Endothelial cell of umbilical vein (primary cell): ENCODE measurements around the gene FAM120C. TPM values are rescaled to one million over a fixed set of nuclear protein-coding genes. Genes with fewer than 3 reads are reported as not detected.

ENCODE experiments used
- BruUV-seq: library from RNA; stranded (reverse); fragments of 400-500 nt; replicated peaks from 2 replicates; lab custom pipeline; 2021; lab: Mats Ljungman, UMichigan
- CTCF ChIA-PET: fragments of 300-600, 350-600 bp; sonication (Branson Sonifier 250); formaldehyde crosslinking; loops from one replicate; lab custom pipeline; 2021; ENCODE audit warnings: antibody characterized with exemption, inconsistent platforms; lab: Charles Lee
- POLR2A ChIA-PET: fragments of 300-600, 350-600 bp; sonication (Branson Sonifier 250); formaldehyde crosslinking; loops from one replicate; lab custom pipeline; 2021; ENCODE audit warnings: antibody characterized with exemption, inconsistent platforms; lab: Charles Lee
- DNase-seq: peaks from one replicate; pipeline ENCODE4 v3.0.0-alpha.2; 2011; ENCODE audit warnings: low read depth, low spot score
- FAIRE-seq: peaks from 2 replicates; lab custom pipeline; 2011; peaks lifted over from hg19 to GRCh38; lab: Jason Lieb, UNC
- H2AFZ ChIP-seq: 2 replicates; pipeline ENCODE4 v1.6.0; 2012; ENCODE audit warnings: low read depth, low read length, control low read depth, inconsistent platforms
- H3K27ac ChIP-seq: 2 replicates; pipeline ENCODE4 v1.5.1; 2011; ENCODE audit warnings: low read depth, mild to moderate bottlenecking, control low read depth, low read length, moderate library complexity; ENCODE audit not compliant: insufficient read depth
- H3K27me3 ChIP-seq, 2 experiments: 2 replicates each; pipeline versions ENCODE4 v1.6.0 to v1.6.1; 2011; ENCODE audit warnings: low read length in 2 of 2, mixed read lengths in 1 of 2; ENCODE audit not compliant: control insufficient read depth in 2 of 2, insufficient read depth in 2 of 2
- H3K36me3 ChIP-seq, 2 experiments: 2 replicates in 1 of 2; 3 replicates in 1 of 2; pipeline ENCODE4 v1.5.1; 2011; ENCODE audit warnings: low read length in 2 of 2, mild to moderate bottlenecking in 1 of 2, moderate library complexity in 1 of 2; ENCODE audit not compliant: control insufficient read depth in 2 of 2, insufficient read depth in 2 of 2; ENCODE audit errors: extremely low read depth in 1 of 2
- H3K4me1 ChIP-seq: 3 replicates; pipeline ENCODE4 v1.5.1; 2011; ENCODE audit warnings: mild to moderate bottlenecking, low read length; ENCODE audit not compliant: control insufficient read depth, insufficient read depth; ENCODE audit errors: extremely low read depth
- H3K4me2 ChIP-seq: 2 replicates; pipeline ENCODE4 v1.6.1; 2011; ENCODE audit warnings: low read length, control low read depth, mixed read lengths; ENCODE audit not compliant: insufficient read depth
- H3K4me3 ChIP-seq, 3 experiments: fragments of 200-600 bp in 1 of 3; sonication (generic), shearing (Covaris generic) in 1 of 3; replicated peaks in 1 of 3; 2 replicates each; pipeline ENCODE4 v1.5.1; 2011 to 2016; ENCODE audit warnings: control low read depth in 3 of 3, low read length in 3 of 3, mild to moderate bottlenecking in 2 of 3, inconsistent platforms in 1 of 3, low read depth in 1 of 3, moderate library complexity in 1 of 3; ENCODE audit not compliant: insufficient read depth in 1 of 3
- H3K79me2 ChIP-seq: 2 replicates; pipeline ENCODE4 v1.6.0; 2012; ENCODE audit warnings: low read length, inconsistent platforms; ENCODE audit not compliant: control insufficient read depth, insufficient read depth
- H3K9ac ChIP-seq: replicated peaks from 2 replicates; pipeline ENCODE3; 2011; ENCODE audit warnings: low read length, control low read depth; ENCODE audit not compliant: insufficient read depth; ENCODE audit errors: extremely low read depth
- H3K9me1 ChIP-seq: replicated peaks from 3 replicates; pipeline ENCODE4 v1.6.0; 2011; ENCODE audit warnings: mild to moderate bottlenecking, low read length; ENCODE audit not compliant: control insufficient read depth, insufficient read depth; ENCODE audit errors: extremely low read depth
- H3K9me3 ChIP-seq: replicated peaks from 2 replicates; pipeline ENCODE4 v1.5.1; 2012; ENCODE audit warnings: low read length, inconsistent platforms; ENCODE audit not compliant: control insufficient read depth, insufficient read depth
- H4K20me1 ChIP-seq: replicated peaks from 2 replicates; pipeline ENCODE3; 2011; ENCODE audit warnings: mild to moderate bottlenecking, low read length; ENCODE audit not compliant: control insufficient read depth, insufficient read depth; ENCODE audit errors: extremely low read depth
- CTCF ChIP-seq, 2 donors: IDR thresholded peaks; 1 replicate in 1 of 2; 2 replicates in 1 of 2; pipeline ENCODE4 v1.5.1; 2011; ENCODE audit warnings: low read length in 2 of 2, mild to moderate bottlenecking in 2 of 2, moderate library complexity in 2 of 2, control low read depth in 1 of 2, inconsistent platforms in 1 of 2, low read depth in 1 of 2; ENCODE audit not compliant: insufficient read depth in 1 of 2; ENCODE audit errors: extremely low read depth in 1 of 2
- EZH2 ChIP-seq: IDR thresholded peaks from 2 replicates; pipeline ENCODE4 v1.6.1; 2012; ENCODE audit warnings: borderline replicate concordance, low read depth, mild to moderate bottlenecking, moderate library complexity, low read length, inconsistent platforms; ENCODE audit not compliant: severe bottlenecking
- FOS ChIP-seq: IDR thresholded peaks from 2 replicates; pipeline ENCODE4 v1.6.1; 2011; ENCODE audit warnings: mild to moderate bottlenecking, low read length, moderate library complexity, borderline replicate concordance; ENCODE audit not compliant: insufficient read depth
- GATA2 ChIP-seq: IDR thresholded peaks from 2 replicates; pipeline ENCODE4 v1.7.0; 2011; ENCODE audit warnings: low read depth, mild to moderate bottlenecking, moderate library complexity, mixed read lengths, low read length; ENCODE audit not compliant: insufficient read length, insufficient read depth
- JUN ChIP-seq: IDR thresholded peaks from 2 replicates; pipeline ENCODE4 v1.6.1; 2011; ENCODE audit warnings: borderline replicate concordance, low read depth; ENCODE audit not compliant: insufficient read length, insufficient read depth
- MAX ChIP-seq: IDR thresholded peaks from 2 replicates; pipeline ENCODE4 v1.6.1; 2011; ENCODE audit not compliant: insufficient read depth, insufficient read length
- MYC ChIP-seq: IDR thresholded peaks from one replicate; pipeline ENCODE4 v1.6.1; 2011; ENCODE audit warnings: mild to moderate bottlenecking, low read depth, low read length
- POLR2A ChIP-seq: IDR thresholded peaks from 2 replicates; pipeline ENCODE4 v1.6.1; 2012; ENCODE audit warnings: low read depth, mild to moderate bottlenecking, control low read depth, low read length
- POLR2AphosphoS5 ChIP-seq: IDR thresholded peaks from 2 replicates; pipeline ENCODE4 v1.6.1; 2012; ENCODE audit warnings: low read depth, mild to moderate bottlenecking, control low read depth, low read length, moderate library complexity; ENCODE audit not compliant: insufficient read depth
- dilution Hi-C: fragments of 300-500 bp; cut with MboI; formaldehyde crosslinking; loops from one replicate; pipeline ENCODE4 v1.15.0; 2019; ENCODE audit warnings: low sequenced_read_pairs; ENCODE audit not compliant: extremely low pct_ligation_motif_present
- intact Hi-C: fragments of 100-400 bp; cut with micrococcal nuclease; formaldehyde crosslinking; loops from one replicate; pipeline ENCODE4 v1.10.0; 2022
- polyA plus RNA-seq, 4 experiments: library from polyadenylated mRNA; depleted of rRNA in 3 of 4; stranded (reverse) in 3 of 4; unstranded in 1 of 4; fragments of >200 nt; gene quantifications; 2 replicates each; pipeline versions ENCODE4 v1.2.1 to v1.2.3, GENCODE V29; 2011 to 2012; ENCODE audit warnings: missing spikeins in 1 of 4
- total RNA-seq: library from RNA; stranded (reverse); gene quantifications from 2 replicates; pipeline ENCODE4 v1.2.3, GENCODE V29; 2021

FAM120C gene
- total and polyA plus RNA-seq, 2 donors (not counting 3 experiments of a cell fraction or from before 2014, with no cell fraction given) = 4.2 to 11.4 TPM

- Histone ChIP-seq H3K9me3 (no peaks in the 10 kb centered on the region), H3K79me2 (no peaks in the 10 kb centered on the region), H4K20me1 (no peaks in the 10 kb centered on the region), H3K4me3 (no peak overlapping the region), H3K36me3 (no peaks in the 10 kb centered on the region), H3K9me1 (no peaks in the 10 kb centered on the region), H3K27ac (no peak overlapping the region), H2AFZ (no peak overlapping the region), H3K4me2 (no peak overlapping the region), H3K9ac (no peak overlapping the region), H3K4me1 (no peaks in the 10 kb centered on the region), H3K27me3 (no peaks in the 10 kb centered on the region)
- POLR2A ChIA-PET = no interaction called here
- FAIRE-seq = no peak
- no TSS peak for BruUV-seq
- CTCF ChIA-PET = no interaction called here
- intact Hi-C loops = no loop called here
- dilution Hi-C loops = no loop called here
- DNase-seq = no peak
- TF ChIP-seq MYC (no peak), JUN (no peak), POLR2A (no peak), FOS (no peak), CTCF (IDR thresholded peaks at IDR 0.05; ENCODE audit: extremely low read depth in 1 of 2, insufficient read depth in 1 of 2, low read depth in 1 of 2, low read length in 2 of 2) (no peak), POLR2AphosphoS5 (no peak), EZH2 (no peak), GATA2 (no peak), MAX (no peak)
These were observed 25.5 kb downstream of the FAM120C start for GRCh38 chrX:54157561-54157960.
